Hematopoietic multipotent progenitor cell treated with erythropoietin and hydrocortisone succinate and interleukin-3 and kit ligand, for 6 days (in vitro differentiated cells): ENCODE measurements around the gene METAP2.

Source experiments
- DNase-seq: peaks from one replicate; pipeline ENCODE4 v3.0.0-alpha.2; 2015

The METAP2 gene

GRCh38 chr12:95553197-95553943 is 79.4 kb downstream of the METAP2 start:
- peak; percentile 39 for DNase-seq

GRCh38 chr12:95554532-95555071 is 80.7 kb downstream of the METAP2 start:
- DNase-seq, result peak; percentile 64

- no peak for DNase-seq
Measured at GRCh38 chr12:95557625-95558024, 83.7 kb downstream of the METAP2 start.
